OCI-LY7 (cell line): ENCODE data around the gene TK2.

ENCODE experiments used
- EZH2phosphoT487 ChIP-seq: fragments of 200-600 bp; sonication (generic); IDR thresholded peaks from 2 replicates; pipeline ENCODE4 v1.6.1; 2018; ENCODE audit warnings: low read depth, borderline replicate concordance, mild to moderate bottlenecking, mixed run types, antibody characterized with exemption, low read length, moderate library complexity, mixed read lengths
- TF ChIP-seq, protein P1 (sequence below): fragments of 200-600 bp; sonication (generic); conservative IDR thresholded peaks from 2 replicates; pipeline ENCODE4 v1.5.1; 2014; ENCODE audit warnings: mild to moderate bottlenecking, antibody characterized with exemption, low read length, moderate library complexity, mixed read lengths

DNA sequence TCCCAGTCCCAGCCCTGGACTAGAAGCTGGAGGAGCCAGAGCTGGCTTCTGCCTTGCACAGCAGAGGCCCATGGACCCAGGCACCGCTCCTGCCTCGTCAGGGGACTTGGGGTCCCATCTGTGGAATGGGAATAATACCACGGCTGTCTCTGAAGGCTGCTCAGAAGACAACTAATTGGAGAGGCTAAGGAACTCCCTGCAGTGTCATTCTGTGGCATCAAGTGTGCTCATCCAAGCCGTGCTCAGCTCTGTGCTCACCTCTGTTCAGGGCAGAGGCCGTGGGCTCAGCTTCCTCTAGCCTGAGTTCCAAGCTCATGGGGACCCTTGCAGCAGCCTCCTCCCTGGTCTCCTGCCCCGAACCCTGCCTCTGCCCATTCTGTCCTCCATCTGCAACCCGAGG lies 91.1 kb downstream of the TK2 start:
- TF ChIP-seq, protein P1, sequence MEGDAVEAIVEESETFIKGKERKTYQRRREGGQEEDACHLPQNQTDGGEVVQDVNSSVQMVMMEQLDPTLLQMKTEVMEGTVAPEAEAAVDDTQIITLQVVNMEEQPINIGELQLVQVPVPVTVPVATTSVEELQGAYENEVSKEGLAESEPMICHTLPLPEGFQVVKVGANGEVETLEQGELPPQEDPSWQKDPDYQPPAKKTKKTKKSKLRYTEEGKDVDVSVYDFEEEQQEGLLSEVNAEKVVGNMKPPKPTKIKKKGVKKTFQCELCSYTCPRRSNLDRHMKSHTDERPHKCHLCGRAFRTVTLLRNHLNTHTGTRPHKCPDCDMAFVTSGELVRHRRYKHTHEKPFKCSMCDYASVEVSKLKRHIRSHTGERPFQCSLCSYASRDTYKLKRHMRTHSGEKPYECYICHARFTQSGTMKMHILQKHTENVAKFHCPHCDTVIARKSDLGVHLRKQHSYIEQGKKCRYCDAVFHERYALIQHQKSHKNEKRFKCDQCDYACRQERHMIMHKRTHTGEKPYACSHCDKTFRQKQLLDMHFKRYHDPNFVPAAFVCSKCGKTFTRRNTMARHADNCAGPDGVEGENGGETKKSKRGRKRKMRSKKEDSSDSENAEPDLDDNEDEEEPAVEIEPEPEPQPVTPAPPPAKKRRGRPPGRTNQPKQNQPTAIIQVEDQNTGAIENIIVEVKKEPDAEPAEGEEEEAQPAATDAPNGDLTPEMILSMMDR, result no peak
- no peak for TF ChIP-seq EZH2phosphoT487
